NCI-H345 treated with DMSO at 0.1 percent for 48 hours (cell line): ENCODE data around the gene SPEM3.

Source experiments
- DNase-seq: peaks from one replicate; lab custom pipeline; 2025; ENCODE audit not compliant: unreplicated experiment; lab: John Stamatoyannopoulos, UW

SPEM3 gene

GRCh38 chr17:7419819-7420610 lies 8.6 kb upstream of the SPEM3 start, which contains the start of gene SPEM1:
TSS of gene SPEM1 (plus strand) at chr17:7420324. CDS start at chr17:7420385, 61 bp downstream.
- no peak for DNase-seq

DNA sequence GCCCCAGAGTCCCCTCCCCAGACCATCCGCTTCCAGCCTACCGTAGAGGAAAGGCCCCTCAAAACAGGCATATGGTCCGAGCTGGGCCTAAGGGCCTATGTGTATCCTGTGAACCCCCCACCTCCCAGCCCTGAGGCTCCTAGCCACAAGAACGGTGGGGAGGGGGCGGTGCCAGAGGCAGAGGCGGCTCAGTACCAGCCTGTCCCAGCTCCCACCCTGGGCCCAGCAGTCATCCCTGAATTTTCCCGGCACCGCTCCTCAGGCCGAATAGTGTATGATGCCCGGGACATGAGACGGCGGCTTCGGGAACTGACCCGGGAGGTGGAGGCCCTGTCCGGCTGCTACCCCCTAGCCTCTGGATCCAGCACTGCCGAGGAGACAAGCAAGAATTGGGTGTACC lies 7.5 kb upstream of the SPEM3 start:
- DNase-seq = no peak

GRCh38 chr17:7423679-7424078 lies 5.0 kb upstream of the SPEM3 start:
- DNase-seq = no peak

DNA sequence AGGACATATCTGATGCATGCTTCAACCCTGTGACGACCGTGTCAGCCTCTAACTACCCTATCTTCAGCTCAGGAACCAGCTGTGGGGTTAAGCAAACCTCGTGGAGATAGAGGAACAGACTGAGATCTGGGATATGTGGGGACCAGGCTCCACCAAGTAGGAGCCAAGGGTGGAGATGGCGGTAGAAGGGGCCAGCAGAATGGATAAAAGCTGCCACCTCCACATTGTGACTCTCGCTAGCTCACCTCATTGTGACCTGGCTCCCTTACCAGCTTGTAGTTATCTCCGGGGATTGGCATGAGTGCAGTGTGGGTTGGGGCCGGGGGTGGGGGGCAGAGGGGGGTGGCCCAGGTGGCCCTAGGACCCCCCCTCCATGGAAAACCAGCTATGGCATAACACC lies 3.3 kb upstream of the SPEM3 start, which contains the start of gene SPEM2:
Gene SPEM2, plus strand, starts transcription at position 301 of the 400 bp plus-strand sequence. Its CDS starts 73 bp downstream, at position 374.
- DNase-seq = no peak

DNA sequence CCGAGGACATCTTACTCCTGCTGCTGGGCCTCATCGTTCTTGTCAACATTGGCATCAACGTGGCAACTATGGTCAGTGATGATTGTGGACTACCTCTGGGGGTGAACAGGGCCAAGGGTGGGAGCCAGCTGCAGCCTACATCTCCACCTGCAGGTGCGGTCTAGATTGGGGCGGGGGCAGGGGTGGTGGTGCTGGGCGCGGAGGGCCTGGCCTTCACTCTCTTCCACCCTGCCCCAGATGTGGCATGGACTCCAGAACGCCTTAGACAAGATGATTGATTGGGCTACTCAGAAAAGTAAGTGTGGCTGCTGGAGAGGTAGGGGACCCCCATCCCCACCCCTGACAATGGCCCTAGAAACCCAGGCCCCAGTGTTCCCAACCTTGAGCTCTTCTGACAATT lies 2.9 kb upstream of the SPEM3 start:
- DNase-seq = no peak

GRCh38 chr17:7426203-7426863 lies 2.3 kb upstream of the SPEM3 start:
- DNase-seq = no peak

DNA sequence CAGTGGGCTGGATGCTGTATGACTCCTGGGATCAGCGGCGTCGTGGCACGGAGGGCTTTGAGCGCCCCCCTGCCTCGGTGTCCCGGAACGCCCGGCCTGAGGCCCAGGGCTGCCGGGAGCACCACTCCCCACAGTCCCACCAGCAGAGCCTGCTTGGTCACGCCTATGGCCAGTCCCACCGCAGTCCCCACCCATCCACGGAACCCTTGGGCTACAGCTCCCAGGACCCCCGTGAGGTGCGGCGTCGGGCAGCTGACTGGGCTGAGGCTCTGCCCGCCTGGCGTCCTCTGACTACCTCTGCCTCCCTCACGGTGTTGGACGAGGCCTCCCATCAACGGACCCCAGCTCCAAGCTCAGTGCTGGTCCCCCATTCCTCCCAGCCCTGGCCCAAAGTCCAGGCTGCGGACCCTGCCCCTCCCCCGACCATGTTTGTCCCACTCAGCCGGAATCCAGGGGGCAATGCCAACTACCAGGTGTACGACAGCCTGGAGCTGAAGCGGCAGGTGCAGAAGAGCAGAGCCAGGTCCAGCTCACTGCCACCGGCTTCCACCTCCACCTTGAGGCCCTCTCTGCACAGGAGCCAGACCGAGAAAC lies 1.7 kb upstream of the SPEM3 start:
- DNase-seq = no peak

GRCh38 chr17:7427549-7427948 lies 1.1 kb upstream of the SPEM3 start:
- DNase-seq = no peak

GRCh38 chr17:7429722-7430121 lies 1.1 kb downstream of the SPEM3 start:
- DNase-seq = no peak

- DNase-seq = no peak
These were observed 2.6 kb downstream of the SPEM3 start for GRCh38 chr17:7431231-7431630.

DNA sequence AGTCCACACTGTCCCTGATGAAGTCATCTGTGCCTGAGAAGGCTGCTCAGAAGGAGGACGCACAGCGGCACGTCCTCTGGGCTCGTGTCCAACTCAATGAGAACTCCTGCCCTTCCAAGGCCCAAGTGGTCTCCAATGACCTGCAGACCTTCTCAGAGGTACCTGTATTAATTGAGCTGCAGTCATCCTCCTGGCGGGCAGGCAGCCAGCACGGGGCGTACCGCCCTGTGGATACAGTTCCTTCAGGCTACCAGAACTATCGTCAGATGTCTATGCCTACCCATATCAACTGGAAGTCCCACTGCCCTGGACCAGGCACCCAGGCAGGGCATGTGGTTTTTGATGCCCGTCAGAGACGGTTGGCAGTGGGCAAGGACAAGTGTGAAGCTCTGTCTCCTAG lies 3.6 kb downstream of the SPEM3 start:
- no peak for DNase-seq

DNA sequence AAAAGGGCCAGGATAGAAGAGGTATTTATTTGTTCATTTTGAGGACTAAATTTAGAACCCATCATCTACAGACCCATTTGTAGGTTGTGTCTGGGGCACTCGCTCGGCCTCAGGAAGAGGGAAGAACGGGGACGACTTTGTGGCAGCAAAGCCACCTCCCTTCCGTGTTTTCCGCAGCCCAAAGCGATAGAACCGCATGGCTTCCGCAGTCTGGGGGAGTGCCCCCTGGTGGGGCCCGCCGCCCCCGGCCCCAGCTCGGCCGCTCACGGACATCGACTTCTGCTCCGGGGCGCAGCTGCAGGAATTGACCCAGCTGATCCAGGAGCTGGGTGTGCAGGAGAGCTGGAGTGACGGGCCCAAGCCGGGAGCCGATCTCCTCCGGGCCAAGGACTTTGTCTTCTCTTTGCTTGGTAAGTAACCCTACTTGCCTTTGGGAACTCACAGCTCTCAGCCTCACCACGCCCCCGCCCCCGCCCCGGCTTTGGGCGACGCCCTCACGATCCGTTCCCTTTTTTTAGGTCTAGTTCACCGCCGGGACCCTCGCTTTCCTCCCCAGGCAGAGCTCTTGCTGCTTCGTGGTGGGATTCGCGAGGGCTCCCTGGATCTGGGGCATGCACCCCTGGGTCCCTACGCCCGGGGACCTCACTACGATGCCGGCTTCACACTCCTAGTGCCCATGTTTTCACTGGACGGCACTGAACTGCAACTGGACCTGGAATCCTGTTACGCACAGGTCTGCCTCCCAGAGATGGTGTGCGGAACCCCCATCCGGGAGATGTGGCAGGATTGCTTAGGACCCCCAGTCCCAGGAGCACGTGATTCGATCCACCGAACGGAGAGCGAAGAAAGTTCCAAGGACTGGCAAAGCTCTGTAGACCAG lies 7.3 kb downstream of the SPEM3 start:
- peak; percentile 35 for DNase-seq

- peak; percentile 59 for DNase-seq
These were observed 8.1 kb downstream of the SPEM3 start for GRCh38 chr17:7436556-7437368.

- no peak for DNase-seq
These were observed 8.8 kb downstream of the SPEM3 start for GRCh38 chr17:7437369-7437863.

DNA sequence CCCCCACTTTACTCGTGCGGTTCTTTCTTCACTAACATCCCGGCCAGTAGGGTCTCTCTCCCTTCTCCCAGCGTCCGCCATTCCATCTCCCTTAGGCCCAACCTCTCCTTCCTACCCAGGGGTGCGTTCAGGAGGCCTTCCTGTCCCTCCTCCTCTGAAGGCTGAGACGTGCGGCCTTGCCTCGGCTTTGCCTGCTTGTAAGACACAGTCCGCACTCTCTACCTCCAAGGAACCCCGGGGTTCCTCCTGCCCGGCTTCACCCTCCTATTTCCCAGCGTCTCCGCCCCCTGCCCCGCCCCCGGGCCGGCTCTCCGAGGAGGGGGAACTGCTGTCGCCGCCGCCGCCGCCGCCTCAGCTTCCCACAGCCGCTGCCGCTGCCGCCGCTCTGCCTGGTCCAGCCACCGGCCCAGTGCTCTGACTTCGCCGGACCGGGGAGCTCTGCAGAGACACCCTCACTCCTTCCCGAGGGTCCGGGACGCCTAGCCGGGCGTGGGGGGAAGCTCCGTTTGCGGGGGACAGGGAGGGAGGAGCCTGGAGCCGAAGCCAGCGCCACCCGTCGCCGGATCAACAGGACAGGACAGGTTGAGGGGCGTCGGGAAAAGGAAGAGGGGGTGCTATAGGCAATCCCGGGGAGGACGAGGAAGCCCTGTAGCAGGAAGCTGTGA lies 9.4 kb downstream of the SPEM3 start:
- DNase-seq = no peak

- no peak for DNase-seq
These were observed 10.2 kb downstream of the SPEM3 start for GRCh38 chr17:7438656-7439460.

- DNase-seq = no peak
These were observed 10.9 kb downstream of the SPEM3 start, which contains the start of gene FGF11 for GRCh38 chr17:7439462-7440112. TSS of gene FGF11 (plus strand) at chr17:7439512. CDS start at chr17:7439621, 109 bp downstream.
